Cardiac muscle cell (in vitro differentiated cells and primary cell): ENCODE results near the gene SPINT2. TPM values are rescaled to one million over a fixed set of nuclear protein-coding genes. Genes with fewer than 3 reads are reported as not detected.
A peak's percentile ranks its signal among the peaks of the same experiment; 100 is the strongest.

Experiments used
- DNase-seq, 2 donors: peaks; one replicate each; pipeline versions ENCODE4 v3.0.0 to v3.0.0-alpha.2; 2010 to 2017; ENCODE audit warnings: low read depth in 1 of 2, low spot score in 1 of 2
- H3K27ac ChIP-seq: fragments of 200-600 bp; sonication (generic); 2 replicates; pipeline ENCODE4 v1.5.1; 2016
- H3K27me3 ChIP-seq: fragments of 200-600 bp; sonication (generic); 2 replicates; pipeline ENCODE4 v1.6.0; 2016; ENCODE audit warnings: control low read depth
- H3K36me3 ChIP-seq: fragments of 200-600 bp; sonication (generic); 2 replicates; pipeline ENCODE4 v1.5.1; 2016; ENCODE audit warnings: control low read depth
- H3K4me1 ChIP-seq: fragments of 200-600 bp; sonication (generic); 2 replicates; pipeline ENCODE4 v1.8.1; 2017; ENCODE audit warnings: low read depth, mild to moderate bottlenecking, mixed run types
- H3K4me3 ChIP-seq: fragments of 200-600 bp; sonication (generic); 2 replicates; pipeline ENCODE4 v1.5.1; 2016; ENCODE audit warnings: mild to moderate bottlenecking
- H3K9me3 ChIP-seq: fragments of 200-600 bp; sonication (generic); 2 replicates; pipeline ENCODE4 v1.5.1; 2017; ENCODE audit warnings: low read depth, mild to moderate bottlenecking, control low read depth
- polyA plus RNA-seq: library from polyadenylated mRNA; unstranded; fragments of >200 nt; fragmentation: Nextera tagmentation; extraction: Ambion mirVana; gene quantifications from 2 replicates; pipeline ENCODE4 v1.2.1, GENCODE V29; 2016
- total RNA-seq: library from RNA; depleted of rRNA; stranded (reverse); fragments of >200 nt; gene quantifications from 2 replicates; pipeline ENCODE4 v1.2.3, GENCODE V29; 2016
- TF ChIP-seq, protein P1 (sequence below): IDR thresholded peaks from 2 replicates; pipeline ENCODE4 v1.5.1; 2012; ENCODE audit warnings: low read depth, mild to moderate bottlenecking, low read length

SPINT2 gene
- total and polyA plus RNA-seq, 2 experiments from 2014 or later: 420 to 455 TPM

- Histone ChIP-seq H3K27ac (peak within 1 kb of the TSS; percentile 14), H3K9me3 (no peaks in the 10 kb centered on the region), H3K27me3 (peaks cover 34% of the 10 kb centered on the region), H3K4me1 (no peaks in the 10 kb centered on the region), H3K36me3 (no peaks in the 10 kb centered on the region), H3K4me3 (peak within 1 kb of the TSS; percentile 47)
- TF ChIP-seq, protein P1, sequence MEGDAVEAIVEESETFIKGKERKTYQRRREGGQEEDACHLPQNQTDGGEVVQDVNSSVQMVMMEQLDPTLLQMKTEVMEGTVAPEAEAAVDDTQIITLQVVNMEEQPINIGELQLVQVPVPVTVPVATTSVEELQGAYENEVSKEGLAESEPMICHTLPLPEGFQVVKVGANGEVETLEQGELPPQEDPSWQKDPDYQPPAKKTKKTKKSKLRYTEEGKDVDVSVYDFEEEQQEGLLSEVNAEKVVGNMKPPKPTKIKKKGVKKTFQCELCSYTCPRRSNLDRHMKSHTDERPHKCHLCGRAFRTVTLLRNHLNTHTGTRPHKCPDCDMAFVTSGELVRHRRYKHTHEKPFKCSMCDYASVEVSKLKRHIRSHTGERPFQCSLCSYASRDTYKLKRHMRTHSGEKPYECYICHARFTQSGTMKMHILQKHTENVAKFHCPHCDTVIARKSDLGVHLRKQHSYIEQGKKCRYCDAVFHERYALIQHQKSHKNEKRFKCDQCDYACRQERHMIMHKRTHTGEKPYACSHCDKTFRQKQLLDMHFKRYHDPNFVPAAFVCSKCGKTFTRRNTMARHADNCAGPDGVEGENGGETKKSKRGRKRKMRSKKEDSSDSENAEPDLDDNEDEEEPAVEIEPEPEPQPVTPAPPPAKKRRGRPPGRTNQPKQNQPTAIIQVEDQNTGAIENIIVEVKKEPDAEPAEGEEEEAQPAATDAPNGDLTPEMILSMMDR: no peak
- peak; percentile 97 to 98 for DNase-seq
Observed at GRCh38 chr19:38315657-38316476, 51.5 kb downstream of the SPINT2 start, which contains the start of gene YIF1B. YIF1B (minus strand) TSS chr19:38315947; CDS start chr19:38315917, 30 bp downstream.

DNA sequence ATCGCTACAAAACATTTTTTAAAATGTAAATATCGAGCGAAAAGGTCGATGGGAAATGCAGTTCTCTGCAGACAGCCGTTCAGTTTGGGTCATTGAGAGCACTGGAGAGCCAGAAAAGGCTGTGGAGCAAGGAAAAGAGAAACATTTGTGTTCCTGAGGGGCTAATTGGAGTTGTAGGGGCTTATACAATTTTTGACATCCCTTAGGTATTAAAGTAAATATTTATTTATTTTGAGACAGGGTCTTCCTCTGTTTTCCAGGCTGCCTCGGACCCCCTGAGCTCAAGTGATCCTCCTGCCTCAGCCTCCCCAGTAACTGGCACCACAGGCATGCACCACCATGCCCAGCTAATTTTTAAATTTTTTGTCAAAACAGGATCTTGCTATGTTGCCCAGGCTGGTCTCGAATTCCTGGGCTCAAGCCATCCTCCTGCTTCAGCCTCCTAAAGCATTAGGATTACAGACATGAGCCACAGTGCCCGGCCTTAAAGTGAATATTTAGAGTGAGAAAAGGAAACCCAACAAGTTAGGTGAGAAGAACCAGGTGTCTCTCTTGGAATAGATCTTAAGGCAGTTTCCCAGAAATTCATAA is 52.2 kb downstream of the SPINT2 start:
- DNase-seq: no peak
- H3K27me3 ChIP-seq: peaks cover 35% of the 10 kb centered on the region
- no peaks in the 10 kb centered on the region for H3K9me3 ChIP-seq

DNA sequence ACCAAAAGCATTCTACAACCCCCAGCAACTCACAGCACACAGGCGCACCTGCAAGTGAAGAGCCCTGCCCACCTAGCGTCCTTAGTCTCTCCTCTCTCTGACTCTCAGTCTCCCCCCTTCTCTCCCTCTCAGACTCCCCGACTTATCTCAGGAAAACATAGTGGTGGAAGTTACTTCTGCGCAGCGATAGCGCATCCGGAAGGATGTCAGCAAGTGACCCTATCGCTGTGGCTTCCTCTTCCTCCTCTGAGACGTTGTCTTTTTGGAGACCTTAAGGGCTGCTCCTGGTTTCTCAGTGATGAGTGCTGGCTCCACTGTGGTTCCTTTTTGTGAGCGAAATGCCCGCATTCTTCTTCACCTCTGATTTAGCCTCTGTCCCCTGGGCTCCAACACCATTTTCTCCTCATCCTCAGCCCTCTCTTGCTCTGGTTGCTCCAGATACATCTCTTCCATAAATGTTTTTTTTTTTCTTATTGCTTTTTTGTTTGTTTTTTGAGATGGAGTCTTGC is 52.8 kb downstream of the SPINT2 start:
- Histone ChIP-seq H3K27me3 (peaks cover 35% of the 10 kb centered on the region), H3K4me1 (no peaks in the 10 kb centered on the region), H3K36me3 (no peaks in the 10 kb centered on the region), H3K27ac (no peak overlapping the region), H3K4me3 (no peak overlapping the region), H3K9me3 (no peaks in the 10 kb centered on the region)
- TF ChIP-seq, protein P1: no peak
- no peak for DNase-seq

More for the DNA sequence above, 52.2 kb downstream of the SPINT2 start:
- Histone ChIP-seq H3K27ac (peak overlapping the region; percentile 14), H3K4me3 (peak overlapping the region; percentile 26), H3K36me3 (no peaks in the 10 kb centered on the region), H3K4me1 (no peaks in the 10 kb centered on the region)
- TF ChIP-seq, protein P1: no peak

GRCh38 chr19:38318660-38319059 is 54.3 kb downstream of the SPINT2 start:
- DNase-seq: peak in 1 of 2 donors; percentile 62
- Histone ChIP-seq H3K27ac (no peak overlapping the region), H3K4me1 (no peaks in the 10 kb centered on the region), H3K27me3 (peaks cover 35% of the 10 kb centered on the region), H3K36me3 (no peaks in the 10 kb centered on the region), H3K9me3 (no peaks in the 10 kb centered on the region), H3K4me3 (no peak overlapping the region)
- TF ChIP-seq, protein P1: no peak

DNA sequence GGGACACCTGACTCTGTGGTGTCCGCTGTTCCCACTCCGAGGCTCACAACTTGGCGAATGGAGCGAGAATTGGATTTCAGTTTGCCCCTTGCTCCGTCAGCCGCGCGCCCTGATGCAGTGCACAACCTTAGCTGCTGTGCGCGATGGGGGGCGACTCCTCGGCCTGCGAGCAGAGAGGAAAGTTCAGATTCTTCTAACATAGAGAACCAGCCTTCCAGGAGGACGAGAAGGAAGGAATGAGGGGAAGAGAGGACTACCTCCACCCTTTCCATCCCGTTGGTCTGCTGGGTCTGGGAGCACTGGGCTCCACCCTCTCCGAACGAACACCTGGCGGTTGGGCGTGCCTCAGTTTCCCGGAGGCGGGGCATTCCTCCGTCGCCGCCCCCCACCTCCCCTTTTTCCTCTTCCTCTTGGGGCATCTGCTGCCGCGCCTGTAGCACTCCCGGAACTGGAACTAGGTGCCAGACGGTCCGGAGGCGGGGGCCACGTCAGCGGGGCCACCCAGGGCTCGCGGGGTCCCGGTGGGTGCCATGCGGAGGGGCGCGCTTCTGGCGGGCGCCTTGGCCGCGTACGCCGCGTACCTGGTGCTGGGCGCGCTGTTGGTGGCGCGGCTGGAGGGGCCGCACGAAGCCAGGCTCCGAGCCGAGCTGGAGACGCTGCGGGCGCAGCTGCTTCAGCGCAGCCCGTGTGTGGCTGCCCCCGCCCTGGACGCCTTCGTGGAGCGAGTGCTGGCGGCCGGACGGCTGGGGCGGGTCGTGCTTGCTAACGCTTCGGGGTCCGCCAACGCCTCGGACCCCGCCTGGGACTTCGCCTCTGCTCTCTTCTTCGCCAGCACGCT is 55.3 kb downstream of the SPINT2 start, which contains the start of gene KCNK6:
Gene KCNK6, plus strand, starts transcription at position 425 of the 838 bp plus-strand sequence. Its CDS starts 106 bp downstream, at position 531.
- DNase-seq: peak; percentile 34 to 63
- peaks cover 35% of the 10 kb centered on the region for H3K27me3 ChIP-seq
- peak within 1 kb of the TSS; percentile 43 for H3K4me3 ChIP-seq
- no peaks in the 10 kb centered on the region for H3K36me3 ChIP-seq
- no peak within 1 kb of the TSS for H3K27ac ChIP-seq
- no peaks in the 10 kb centered on the region for H3K4me1 ChIP-seq
- no peaks in the 10 kb centered on the region for H3K9me3 ChIP-seq
- TF ChIP-seq, protein P1: no peak
